CD8-positive, alpha-beta memory T cell (primary cell): Measurements from ENCODE around the gene HLA-DQB2. TPM values are rescaled to one million over a fixed set of nuclear protein-coding genes. Genes with fewer than 3 reads are reported as not detected.
"Not testable (repeated sequence)": the region's sequence is repeated elsewhere in the genome, so short reads cannot be mapped to it uniquely, and the experiment has no call there.

Experiments
- CTCF ChIA-PET: fragments of 350-600 bp; sonication (Branson Sonifier 250); formaldehyde crosslinking; loops from one replicate; lab custom pipeline; 2021; ENCODE audit warnings: antibody characterized with exemption; lab: Charles Lee
- POLR2A ChIA-PET: fragments of 350-600 bp; sonication (Branson Sonifier 250); formaldehyde crosslinking; loops from one replicate; lab custom pipeline; 2021; ENCODE audit warnings: antibody characterized with exemption; lab: Charles Lee
- DNase-seq, 5 donors: peaks; one replicate each; pipeline versions ENCODE4 v3.0.0 to v3.0.0-alpha.2; 2020 to 2022; ENCODE audit warnings: mixed read lengths in 1 of 5
- H3K27ac ChIP-seq: one replicate; pipeline ENCODE4 v1.7.0; 2013; ENCODE audit warnings: low read depth, mild to moderate bottlenecking, low read length, moderate library complexity
- H3K27me3 ChIP-seq: 2 replicates; pipeline ENCODE4 v1.7.0; 2013; ENCODE audit warnings: low read length, mild to moderate bottlenecking; ENCODE audit not compliant: insufficient read depth, poor library complexity, severe bottlenecking
- H3K36me3 ChIP-seq: 2 replicates; pipeline ENCODE4 v1.7.0; 2013; ENCODE audit warnings: mild to moderate bottlenecking, low read length, moderate library complexity; ENCODE audit not compliant: insufficient read depth
- H3K4me1 ChIP-seq: 2 replicates; pipeline ENCODE4 v1.7.0; 2013; ENCODE audit warnings: mild to moderate bottlenecking, low read length, moderate library complexity; ENCODE audit not compliant: insufficient read depth
- H3K4me3 ChIP-seq: 2 replicates; pipeline ENCODE4 v1.7.0; 2013; ENCODE audit warnings: mild to moderate bottlenecking, low read length
- H3K9me3 ChIP-seq: 2 replicates; pipeline ENCODE4 v1.7.0; 2013; ENCODE audit warnings: mild to moderate bottlenecking, low read length
- H3K27ac Mint-ChIP-seq, 8 donors: one replicate each; pipeline ENCODE4 v1.8.0; 2020 to 2021; ENCODE audit warnings: mixed read lengths in 8 of 8, mild to moderate bottlenecking in 6 of 8, inconsistent platforms in 3 of 8, moderate library complexity in 3 of 8
- H3K27me3 Mint-ChIP-seq, 2 donors: one replicate each; pipeline ENCODE4 v1.8.0; 2020 to 2021; ENCODE audit warnings: mixed read lengths in 2 of 2, mild to moderate bottlenecking in 1 of 2, moderate library complexity in 1 of 2
- H3K36me3 Mint-ChIP-seq, 3 donors: one replicate each; pipeline ENCODE4 v1.8.0; 2020 to 2021; ENCODE audit warnings: mixed read lengths in 3 of 3, inconsistent platforms in 1 of 3, mild to moderate bottlenecking in 1 of 3
- H3K4me1 Mint-ChIP-seq, 3 donors: one replicate each; pipeline ENCODE4 v1.8.0; 2020 to 2021; ENCODE audit warnings: mixed read lengths in 3 of 3, inconsistent platforms in 1 of 3, mild to moderate bottlenecking in 1 of 3
- H3K4me3 Mint-ChIP-seq, 7 donors: one replicate each; pipeline ENCODE4 v1.8.0; 2020 to 2021; ENCODE audit warnings: mixed read lengths in 7 of 7, mild to moderate bottlenecking in 6 of 7, moderate library complexity in 4 of 7, inconsistent platforms in 2 of 7
- H3K9me3 Mint-ChIP-seq, 5 donors: one replicate each; pipeline ENCODE4 v1.8.0; 2020 to 2022; ENCODE audit warnings: mixed read lengths in 5 of 5, mild to moderate bottlenecking in 3 of 5, moderate library complexity in 2 of 5, inconsistent platforms in 1 of 5
- polyA plus RNA-seq: library from polyadenylated mRNA; unstranded; fragments of 300-500 nt; fragmentation: Illumina TruSeq; gene quantifications from one replicate; pipeline ENCODE4 v1.2.3, GENCODE V29; 2021
- total RNA-seq, 2 experiments: library from RNA; stranded (reverse); gene quantifications; one replicate each; pipeline ENCODE4 v1.2.3, GENCODE V29; 2021

HLA-DQB2 gene
- total and polyA plus RNA-seq, 3 experiments from 2014 or later: 0.83 to 5.0 (median 0.97) TPM

GRCh38 chr6:32796848-32797776, 33.8 kb upstream of the HLA-DQB2 start:
- H3K27ac Mint-ChIP-seq: peak overlapping the region in 1 of 8 donors; percentile 19
- Histone ChIP-seq H3K4me3 (peak overlapping the region; percentile 20), H3K27ac (no peak overlapping the region), H3K9me3 (no peaks in the 10 kb centered on the region), H3K36me3 (no peaks in the 10 kb centered on the region), H3K4me1 (peaks cover 8% of the 10 kb centered on the region), H3K27me3 (no peaks in the 10 kb centered on the region)
- H3K27me3 Mint-ChIP-seq: peaks cover 26 to 75% of the 10 kb centered on the region in 2 donors
- peaks cover 0 to 10% (median 7%) of the 10 kb centered on the region in 5 donors for H3K9me3 Mint-ChIP-seq
- ChIA-PET POLR2A (no interaction called here), CTCF (interaction anchor here (1.1 to 2.4 kb wide), 5 partner anchors 10 to 384 kb away, joined by 3 to 10 read pairs (median 5); no protein-coding TSS in a partner anchor)
- H3K4me1 Mint-ChIP-seq: peaks cover 10 to 11% (median 10%) of the 10 kb centered on the region in 3 donors
- DNase-seq: peak; percentile 58 to 79 (median 72)
- no peaks in the 10 kb centered on the region for H3K36me3 Mint-ChIP-seq
- peak overlapping the region in 6 of 7 donors; percentile 53 to 74 (median 59) for H3K4me3 Mint-ChIP-seq

GRCh38 chr6:32794510-32794909, 31.2 kb upstream of the HLA-DQB2 start:
- H3K4me3 Mint-ChIP-seq: no peak overlapping the region
- peaks cover 0 to 10% (median 7%) of the 10 kb centered on the region in 5 donors for H3K9me3 Mint-ChIP-seq
- ChIA-PET POLR2A (no interaction called here), CTCF (interaction anchor here (0.7 to 3.3 kb wide), 4 partner anchors 9 to 380 kb away, joined by 3 to 14 read pairs (median 6); partner anchors contain the start of gene TAP2)
- peaks cover 8% of the 10 kb centered on the region for H3K4me1 ChIP-seq
- H3K27ac ChIP-seq: no peak overlapping the region
- H3K36me3 Mint-ChIP-seq: peaks cover 0 to 2% (median 0%) of the 10 kb centered on the region in 3 donors
- no peak for DNase-seq
- no peak overlapping the region for H3K4me3 ChIP-seq
- peaks cover 10% of the 10 kb centered on the region for H3K27me3 ChIP-seq
- peaks cover 10 to 11% (median 10%) of the 10 kb centered on the region in 3 donors for H3K4me1 Mint-ChIP-seq
- H3K27ac Mint-ChIP-seq: no peak overlapping the region
- no peaks in the 10 kb centered on the region for H3K36me3 ChIP-seq
- H3K9me3 ChIP-seq: no peaks in the 10 kb centered on the region
- peaks cover 34 to 80% of the 10 kb centered on the region in 2 donors for H3K27me3 Mint-ChIP-seq

GRCh38 chr6:32792901-32793435, 29.6 kb upstream of the HLA-DQB2 start:
- H3K4me3 Mint-ChIP-seq: no peak overlapping the region
- peaks cover 10 to 11% (median 10%) of the 10 kb centered on the region in 3 donors for H3K4me1 Mint-ChIP-seq
- DNase-seq: no peak
- H3K27me3 ChIP-seq: peaks cover 10% of the 10 kb centered on the region
- H3K9me3 Mint-ChIP-seq: no peaks in the 10 kb centered on the region
- CTCF ChIA-PET: interaction anchor here (0.8 to 3.3 kb wide), 3 partner anchors 9 to 379 kb away, joined by 4 to 14 read pairs (median 4); no protein-coding TSS in a partner anchor
- H3K4me1 ChIP-seq: peaks cover 8% of the 10 kb centered on the region
- POLR2A ChIA-PET: no interaction called here
- no peak overlapping the region for H3K27ac ChIP-seq
- H3K27me3 Mint-ChIP-seq: peaks cover 39 to 82% of the 10 kb centered on the region in 2 donors
- no peaks in the 10 kb centered on the region for H3K9me3 ChIP-seq
- no peaks in the 10 kb centered on the region for H3K36me3 ChIP-seq
- H3K4me3 ChIP-seq: no peak overlapping the region
- H3K36me3 Mint-ChIP-seq: peaks cover 0 to 2% (median 0%) of the 10 kb centered on the region in 3 donors
- H3K27ac Mint-ChIP-seq: no peak overlapping the region

- no peak overlapping the region for H3K27ac Mint-ChIP-seq
- CTCF ChIA-PET: no interaction called here
Measured at GRCh38 chr6:32790306-32790705, 27.0 kb upstream of the HLA-DQB2 start.

GRCh38 chr6:32785781-32786533, 22.6 kb upstream of the HLA-DQB2 start:
- Histone ChIP-seq H3K4me3 (no peak overlapping the region), H3K27me3 (peaks cover 11% of the 10 kb centered on the region), H3K36me3 (no peaks in the 10 kb centered on the region), H3K4me1 (no peaks in the 10 kb centered on the region), H3K9me3 (no peaks in the 10 kb centered on the region), H3K27ac (no peak overlapping the region)
- DNase-seq: peak in 3 of 5 donors; percentile 3 to 34 (median 28)
- H3K27ac Mint-ChIP-seq: peak overlapping the region in 2 of 8 donors; percentile 4 to 8
- ChIA-PET POLR2A (no interaction called here), CTCF (interaction anchor here (1.2 to 4.4 kb wide), 9 partner anchors 9 to 698 kb away, joined by 3 to 46 read pairs (median 5); partner anchors contain the start of gene TAP2)
- H3K4me1 Mint-ChIP-seq: no peaks in the 10 kb centered on the region
- H3K9me3 Mint-ChIP-seq: peaks cover 0 to 17% (median 13%) of the 10 kb centered on the region in 5 donors
- peaks cover 0 to 15% (median 2%) of the 10 kb centered on the region in 3 donors for H3K36me3 Mint-ChIP-seq
- H3K27me3 Mint-ChIP-seq: peaks cover 40 to 70% of the 10 kb centered on the region in 2 donors
- H3K4me3 Mint-ChIP-seq: no peak overlapping the region

More at GRCh38 chr6:32790306-32790705, 27.0 kb upstream of the HLA-DQB2 start:
- Histone ChIP-seq H3K4me1 (no peaks in the 10 kb centered on the region), H3K4me3 (no peak overlapping the region), H3K36me3 (no peaks in the 10 kb centered on the region), H3K27ac (no peak overlapping the region), H3K27me3 (peaks cover 18% of the 10 kb centered on the region), H3K9me3 (no peaks in the 10 kb centered on the region)
- no peaks in the 10 kb centered on the region for H3K9me3 Mint-ChIP-seq
- H3K4me3 Mint-ChIP-seq: no peak overlapping the region
- DNase-seq: no peak
- peaks cover 0 to 2% (median 0%) of the 10 kb centered on the region in 3 donors for H3K36me3 Mint-ChIP-seq
- POLR2A ChIA-PET: no interaction called here
- peaks cover 46 to 89% of the 10 kb centered on the region in 2 donors for H3K27me3 Mint-ChIP-seq
- H3K4me1 Mint-ChIP-seq: no peaks in the 10 kb centered on the region

GRCh38 chr6:32782923-32783322, 19.6 kb upstream of the HLA-DQB2 start:
- CTCF ChIA-PET: interaction anchor here (0.9 kb wide), 1 partner anchor 369 kb away, joined by 3 read pairs; no protein-coding TSS in a partner anchor
- H3K9me3 ChIP-seq, H3K4me1 ChIP-seq, POLR2A ChIA-PET, DNase-seq, H3K27ac Mint-ChIP-seq, H3K4me3 Mint-ChIP-seq, H3K27ac ChIP-seq, H3K27me3 ChIP-seq, H3K4me1 Mint-ChIP-seq, H3K4me3 ChIP-seq, H3K36me3 ChIP-seq: not testable (repeated sequence)
- peaks cover 30 to 57% of the 10 kb centered on the region in 2 donors for H3K27me3 Mint-ChIP-seq
- H3K36me3 Mint-ChIP-seq: peaks cover 0 to 15% (median 0%) of the 10 kb centered on the region in 3 donors
- peaks cover 0 to 17% (median 13%) of the 10 kb centered on the region in 5 donors for H3K9me3 Mint-ChIP-seq

GRCh38 chr6:32779036-32779435, 15.7 kb upstream of the HLA-DQB2 start:
- Mint-ChIP-seq H3K36me3 (peaks cover 0 to 15% (median 2%) of the 10 kb centered on the region in 3 donors), H3K27me3 (peaks cover 12 to 52% of the 10 kb centered on the region in 2 donors), H3K9me3 (peaks cover 0 to 17% (median 13%) of the 10 kb centered on the region in 5 donors), H3K4me1 (no peaks in the 10 kb centered on the region), H3K27ac (no peak overlapping the region), H3K4me3 (no peak overlapping the region)
- Histone ChIP-seq H3K36me3 (no peaks in the 10 kb centered on the region), H3K27ac (no peak overlapping the region), H3K4me3 (no peak overlapping the region), H3K27me3 (peaks cover 4% of the 10 kb centered on the region), H3K4me1 (no peaks in the 10 kb centered on the region), H3K9me3 (no peaks in the 10 kb centered on the region)
- POLR2A ChIA-PET: no interaction called here
- CTCF ChIA-PET: no interaction called here
- no peak for DNase-seq
